Urinary bladder (tissue), 4 donors: ENCODE data around the gene KCNE2. TPM values are rescaled to one million over a fixed set of nuclear protein-coding genes. Genes with fewer than 3 reads are reported as not detected.

Source experiments
- DNase-seq: peaks from one replicate; pipeline ENCODE4 v3.0.0-alpha.2; 2015; ENCODE audit errors: extremely low spot score
- H3K27ac ChIP-seq: one replicate; pipeline ENCODE4 v1.5.1; 2013; ENCODE audit warnings: low read depth, mild to moderate bottlenecking, moderate library complexity
- H3K36me3 ChIP-seq: one replicate; pipeline ENCODE4 v1.6.1; 2013; ENCODE audit warnings: mild to moderate bottlenecking, moderate library complexity; ENCODE audit not compliant: insufficient read depth
- H3K4me1 ChIP-seq: one replicate; pipeline ENCODE4 v1.6.1; 2013; ENCODE audit warnings: mild to moderate bottlenecking, moderate library complexity; ENCODE audit not compliant: insufficient read depth
- H3K4me3 ChIP-seq: one replicate; pipeline ENCODE4 v1.5.1; 2013; ENCODE audit warnings: low read depth, low read length
- WGBS: extraction: QIAGEN DNeasy Blood & Tissue Kit; methylation state at CpG from one replicate; pipeline ENCODE4 v1.1.7; 2013; 5-methylcytosine and 5-hydroxymethylcytosine counted together
- polyA plus RNA-seq: library from polyadenylated mRNA; stranded (reverse); fragments of 200-250 nt; gene quantifications from one replicate; pipeline ENCODE4 v1.2.3, GENCODE V29; 2013
- total RNA-seq: library from RNA; depleted of rRNA; stranded (reverse); fragments of >200 nt; gene quantifications from one replicate; pipeline ENCODE4 v1.2.3, GENCODE V29; 2014
- donor health status: healthy with polysubstance abuse.
- donor health status: healthy.

Gene KCNE2
- total and polyA plus RNA-seq, 2 donors = 0.13 TPM; not detected in 1

- H3K4me3 ChIP-seq = no peak overlapping the region
- DNase-seq = no peak
- H3K27ac ChIP-seq = no peak overlapping the region
- no peaks in the 10 kb centered on the region for H3K36me3 ChIP-seq
- H3K4me1 ChIP-seq = no peaks in the 10 kb centered on the region
- WGBS = 83% methylated on average over 7 of the region's 7 CpGs
These were observed 20.5 kb upstream of the KCNE2 start for GRCh38 chr21:34343347-34343746.

- WGBS = 80% methylated on average over 14 of the region's 14 CpGs
- no peak for DNase-seq
- Histone ChIP-seq H3K4me3 (no peak overlapping the region), H3K36me3 (no peaks in the 10 kb centered on the region), H3K4me1 (no peaks in the 10 kb centered on the region), H3K27ac (no peak overlapping the region)
These were observed 19.9 kb upstream of the KCNE2 start for GRCh38 chr21:34343838-34344381.

GRCh38 chr21:34344584-34344983 lies 19.2 kb upstream of the KCNE2 start:
- no peak overlapping the region for H3K4me3 ChIP-seq
- no peak for DNase-seq
- WGBS = 88% methylated on average over 5 of the region's 5 CpGs
- no peaks in the 10 kb centered on the region for H3K4me1 ChIP-seq
- H3K27ac ChIP-seq = no peak overlapping the region
- H3K36me3 ChIP-seq = no peaks in the 10 kb centered on the region

GRCh38 chr21:34345091-34345871 lies 18.5 kb upstream of the KCNE2 start:
- Histone ChIP-seq H3K4me1 (no peaks in the 10 kb centered on the region), H3K36me3 (no peaks in the 10 kb centered on the region), H3K27ac (no peak overlapping the region), H3K4me3 (no peak overlapping the region)
- 61% methylated on average over 15 of the region's 15 CpGs for WGBS
- no peak for DNase-seq

GRCh38 chr21:34345892-34346291 lies 17.9 kb upstream of the KCNE2 start:
- no peak overlapping the region for H3K4me3 ChIP-seq
- H3K27ac ChIP-seq = no peak overlapping the region
- WGBS = 35% methylated on average over 10 of the region's 10 CpGs
- H3K4me1 ChIP-seq = no peaks in the 10 kb centered on the region
- no peaks in the 10 kb centered on the region for H3K36me3 ChIP-seq
- DNase-seq = no peak

GRCh38 chr21:34348890-34349519 lies 14.8 kb upstream of the KCNE2 start:
- 84% methylated on average over 5 of the region's 5 CpGs for WGBS
- DNase-seq = no peak
- H3K4me3 ChIP-seq = no peak overlapping the region
- no peaks in the 10 kb centered on the region for H3K36me3 ChIP-seq
- H3K27ac ChIP-seq = no peak overlapping the region
- H3K4me1 ChIP-seq = no peaks in the 10 kb centered on the region

GRCh38 chr21:34351786-34352241 lies 12.0 kb upstream of the KCNE2 start:
- no peaks in the 10 kb centered on the region for H3K36me3 ChIP-seq
- H3K4me3 ChIP-seq = no peak overlapping the region
- no peak for DNase-seq
- 32% methylated on average over 6 of the region's 6 CpGs for WGBS
- H3K4me1 ChIP-seq = no peaks in the 10 kb centered on the region
- H3K27ac ChIP-seq = no peak overlapping the region

- Histone ChIP-seq H3K4me1 (no peaks in the 10 kb centered on the region), H3K4me3 (no peak overlapping the region), H3K27ac (no peak overlapping the region), H3K36me3 (no peaks in the 10 kb centered on the region)
- DNase-seq = no peak
- WGBS = 93% methylated on average over 4 of the region's 4 CpGs
These were observed 11.2 kb upstream of the KCNE2 start for GRCh38 chr21:34352556-34352955.

GRCh38 chr21:34353182-34353581 lies 10.6 kb upstream of the KCNE2 start:
- WGBS = 89% methylated on average over 6 of the region's 6 CpGs
- Histone ChIP-seq H3K36me3 (no peaks in the 10 kb centered on the region), H3K4me3 (no peak overlapping the region), H3K4me1 (no peaks in the 10 kb centered on the region), H3K27ac (no peak overlapping the region)
- no peak for DNase-seq

GRCh38 chr21:34354836-34355235 lies 9.0 kb upstream of the KCNE2 start:
- WGBS = 84% methylated on average over 4 of the region's 4 CpGs
- Histone ChIP-seq H3K36me3 (no peaks in the 10 kb centered on the region), H3K4me3 (no peak overlapping the region), H3K27ac (no peak overlapping the region), H3K4me1 (no peaks in the 10 kb centered on the region)
- DNase-seq = no peak

- no peak for DNase-seq
- H3K4me1 ChIP-seq = no peaks in the 10 kb centered on the region
- no peak overlapping the region for H3K4me3 ChIP-seq
- H3K27ac ChIP-seq = no peak overlapping the region
- 97% methylated on average over 5 of the region's 5 CpGs for WGBS
- H3K36me3 ChIP-seq = no peaks in the 10 kb centered on the region
These were observed 8.2 kb upstream of the KCNE2 start for GRCh38 chr21:34355570-34355969.

- Histone ChIP-seq H3K27ac (no peak overlapping the region), H3K4me3 (no peak overlapping the region), H3K4me1 (no peaks in the 10 kb centered on the region), H3K36me3 (no peaks in the 10 kb centered on the region)
- DNase-seq = no peak
- 96% methylated on average over 2 of the region's 2 CpGs for WGBS
These were observed 5.9 kb upstream of the KCNE2 start for GRCh38 chr21:34357889-34358288.

GRCh38 chr21:34358866-34359265 lies 4.9 kb upstream of the KCNE2 start:
- DNase-seq = no peak
- no peaks in the 10 kb centered on the region for H3K36me3 ChIP-seq
- no peaks in the 10 kb centered on the region for H3K4me1 ChIP-seq
- H3K27ac ChIP-seq = no peak overlapping the region
- 99% methylated on average over 1 of the region's 1 CpG for WGBS
- H3K4me3 ChIP-seq = no peak overlapping the region
